BJ (cell line): Measurements from ENCODE around the gene RIPK4. TPM values are rescaled to one million over a fixed set of nuclear protein-coding genes. Genes with fewer than 3 reads are reported as not detected.

Experiments
- CTCF ChIA-PET: fragments of 350-600 bp; formaldehyde crosslinking; extraction: SDS; loops from one replicate; lab custom pipeline; 2021; ENCODE audit warnings: antibody characterized with exemption, inconsistent platforms; lab: Yijun Ruan, JAX
- POLR2A ChIA-PET: fragments of 300-600 bp; sonication (Branson Sonifier 250); formaldehyde crosslinking; extraction: SDS; loops from one replicate; lab custom pipeline; 2021; ENCODE audit warnings: antibody characterized with exemption; lab: Charles Lee
- DNase-seq: peaks from one replicate; pipeline ENCODE4 v3.0.0-alpha.2; 2011; ENCODE audit warnings: low read depth
- H3K27me3 ChIP-seq: 2 replicates; pipeline ENCODE4 v1.6.0; 2011; ENCODE audit warnings: low read length; ENCODE audit not compliant: control insufficient read depth, insufficient read depth
- H3K36me3 ChIP-seq: 2 replicates; pipeline ENCODE4 v1.5.1; 2011; ENCODE audit warnings: low read length; ENCODE audit not compliant: control insufficient read depth, insufficient read depth
- H3K4me3 ChIP-seq: 2 replicates; pipeline ENCODE4 v1.5.1; 2011; ENCODE audit warnings: low read depth, mild to moderate bottlenecking, control low read depth, low read length
- polyA plus RNA-seq: library from polyadenylated mRNA; depleted of rRNA; stranded (reverse); fragments of >200 nt; gene quantifications from 2 replicates; pipeline ENCODE4 v1.2.3, GENCODE V29; 2011
- TF ChIP-seq, protein P1 (sequence below): IDR thresholded peaks from 2 replicates; pipeline ENCODE4 v1.5.1; 2011; ENCODE audit warnings: low read depth, mild to moderate bottlenecking, control low read depth, inconsistent platforms, low read length, moderate library complexity; ENCODE audit not compliant: insufficient read depth

Gene RIPK4
- polyA plus RNA-seq, 1 experiment = 0.37 TPM

DNA sequence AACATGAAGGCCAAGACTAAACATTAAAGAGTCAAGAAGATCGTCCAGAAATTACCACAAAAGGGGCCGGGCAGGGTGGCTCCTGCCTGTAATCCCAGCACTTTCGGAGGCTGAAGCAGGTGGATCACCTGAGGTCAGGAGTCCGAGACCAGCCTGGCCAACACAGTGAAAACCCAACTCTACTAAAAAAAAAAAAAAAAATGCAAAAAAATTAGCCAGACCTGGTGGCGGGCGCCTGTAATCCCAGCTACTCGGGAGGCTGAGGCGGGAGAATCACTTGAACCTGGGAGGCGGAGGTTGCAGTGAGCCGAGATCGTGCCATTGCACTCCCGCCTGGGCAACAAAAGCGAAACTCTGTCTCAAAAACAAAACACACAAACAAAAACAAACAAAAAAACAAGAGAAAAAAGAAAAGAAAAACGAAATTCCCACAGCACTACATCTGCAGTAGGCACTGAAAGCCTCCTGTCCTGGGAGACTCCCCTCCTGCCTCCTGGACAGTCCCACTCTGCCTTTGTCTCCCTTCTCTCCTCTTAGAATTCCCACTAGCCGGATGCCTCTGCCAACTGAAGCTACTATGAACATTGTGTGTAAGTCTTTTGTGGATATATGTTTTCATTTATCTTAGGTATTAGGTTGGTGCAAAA lies 17.7 kb upstream of the RIPK4 start:
- Histone ChIP-seq H3K36me3 (no peaks in the 10 kb centered on the region), H3K4me3 (no peak overlapping the region), H3K27me3 (peaks cover 4% of the 10 kb centered on the region; the same call in 1 of the 2 replicates)
- TF ChIP-seq, protein P1, sequence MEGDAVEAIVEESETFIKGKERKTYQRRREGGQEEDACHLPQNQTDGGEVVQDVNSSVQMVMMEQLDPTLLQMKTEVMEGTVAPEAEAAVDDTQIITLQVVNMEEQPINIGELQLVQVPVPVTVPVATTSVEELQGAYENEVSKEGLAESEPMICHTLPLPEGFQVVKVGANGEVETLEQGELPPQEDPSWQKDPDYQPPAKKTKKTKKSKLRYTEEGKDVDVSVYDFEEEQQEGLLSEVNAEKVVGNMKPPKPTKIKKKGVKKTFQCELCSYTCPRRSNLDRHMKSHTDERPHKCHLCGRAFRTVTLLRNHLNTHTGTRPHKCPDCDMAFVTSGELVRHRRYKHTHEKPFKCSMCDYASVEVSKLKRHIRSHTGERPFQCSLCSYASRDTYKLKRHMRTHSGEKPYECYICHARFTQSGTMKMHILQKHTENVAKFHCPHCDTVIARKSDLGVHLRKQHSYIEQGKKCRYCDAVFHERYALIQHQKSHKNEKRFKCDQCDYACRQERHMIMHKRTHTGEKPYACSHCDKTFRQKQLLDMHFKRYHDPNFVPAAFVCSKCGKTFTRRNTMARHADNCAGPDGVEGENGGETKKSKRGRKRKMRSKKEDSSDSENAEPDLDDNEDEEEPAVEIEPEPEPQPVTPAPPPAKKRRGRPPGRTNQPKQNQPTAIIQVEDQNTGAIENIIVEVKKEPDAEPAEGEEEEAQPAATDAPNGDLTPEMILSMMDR = no peak
- ChIA-PET POLR2A (no interaction called here), CTCF (interaction anchor here (1.0 to 9.3 kb wide), 5 partner anchors 11 to 330 kb away, joined by 3 to 131 read pairs (median 3); no protein-coding TSS in a partner anchor)
- no peak for DNase-seq

DNA sequence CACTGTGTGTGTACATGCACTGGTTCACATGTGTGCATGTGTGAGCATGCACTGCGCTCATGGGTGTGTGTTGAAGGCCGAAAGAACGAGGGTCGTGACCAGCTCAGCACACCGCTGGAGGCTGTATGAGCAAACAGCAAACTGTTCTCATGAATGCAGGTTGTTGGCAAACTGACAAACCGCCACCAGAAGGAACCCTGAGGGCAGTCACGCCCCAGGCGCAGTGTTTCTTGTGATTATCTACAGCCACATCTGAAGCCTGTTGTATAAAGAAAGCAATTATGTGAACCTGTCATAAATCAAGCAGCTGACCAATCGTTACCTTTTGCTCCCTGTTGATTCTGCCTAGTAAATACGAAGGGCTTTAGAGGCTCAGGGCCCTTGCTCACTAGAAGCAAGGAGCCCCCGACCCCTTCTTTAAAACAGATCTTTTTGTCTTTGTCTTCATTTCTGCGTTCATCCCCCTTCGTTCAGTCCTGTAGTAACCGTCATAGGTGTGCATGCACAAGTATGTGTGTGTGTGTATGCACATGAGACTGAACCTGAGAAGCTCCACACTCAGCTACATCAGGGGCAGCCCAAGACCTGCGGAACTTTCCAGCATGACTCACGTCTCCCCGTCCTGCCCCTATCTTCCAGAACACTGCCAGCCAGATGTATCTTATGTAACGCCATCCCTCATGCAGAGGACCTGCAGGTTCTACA lies 16.8 kb upstream of the RIPK4 start:
- POLR2A ChIA-PET = no interaction called here
- Histone ChIP-seq H3K27me3 (peaks cover 4% of the 10 kb centered on the region), H3K4me3 (no peak overlapping the region), H3K36me3 (no peaks in the 10 kb centered on the region)
- TF ChIP-seq, protein P1 = no peak
- DNase-seq = peak; percentile 73
- CTCF ChIA-PET = interaction anchor here (1.0 to 9.3 kb wide), 3 partner anchors 11 to 331 kb away, joined by 3 to 131 read pairs (median 3); no protein-coding TSS in a partner anchor

- no peak for DNase-seq
- no peak overlapping the region for H3K4me3 ChIP-seq
- CTCF ChIA-PET = interaction anchor here (1.1 to 9.3 kb wide), 3 partner anchors 13 to 170 kb away, joined by 3 to 131 read pairs (median 3); no protein-coding TSS in a partner anchor
- POLR2A ChIA-PET = no interaction called here
- no peaks in the 10 kb centered on the region for H3K36me3 ChIP-seq
- TF ChIP-seq, protein P1 = no peak
- peaks cover 5% of the 10 kb centered on the region for H3K27me3 ChIP-seq
Measured at GRCh38 chr21:41781050-41781410, 14.2 kb upstream of the RIPK4 start.

DNA sequence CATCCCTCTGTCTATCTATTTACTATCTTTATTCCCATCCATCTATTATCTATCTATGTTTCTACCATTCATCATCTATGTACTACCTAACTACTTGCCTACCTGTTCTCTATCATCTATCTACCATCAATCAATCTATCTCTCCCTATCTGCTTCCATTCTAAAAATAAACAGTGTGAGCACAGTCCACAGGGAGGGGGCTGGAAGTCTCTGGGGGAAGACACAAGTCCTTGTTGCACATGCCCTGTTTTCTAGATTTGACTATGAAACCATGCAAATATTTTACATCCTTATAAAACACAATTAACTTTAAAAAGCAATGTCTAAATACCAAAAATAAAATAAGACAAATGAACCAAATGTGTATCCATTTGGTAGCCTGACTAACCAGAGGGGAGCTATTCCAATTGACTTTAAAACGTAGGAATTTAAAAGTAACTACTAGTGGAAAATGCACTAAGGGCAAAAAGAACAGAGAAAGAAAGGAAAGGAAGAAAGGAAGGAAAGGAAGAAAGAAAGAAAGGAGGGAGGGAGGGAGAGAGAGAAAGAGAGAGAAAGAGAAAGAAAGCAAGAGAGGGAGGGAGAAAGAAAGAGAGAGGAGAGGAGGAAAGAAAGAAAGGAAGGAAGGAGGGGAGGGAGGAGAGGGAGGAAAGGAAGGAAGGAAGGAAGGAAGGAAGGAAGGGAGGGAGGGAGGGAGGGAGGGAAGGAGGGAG lies 13.6 kb upstream of the RIPK4 start:
- no peaks in the 10 kb centered on the region for H3K36me3 ChIP-seq
- TF ChIP-seq, protein P1 = no peak
- peaks cover 5% of the 10 kb centered on the region for H3K27me3 ChIP-seq
- DNase-seq = no peak
- ChIA-PET CTCF (interaction anchor here (1.1 to 9.3 kb wide), 3 partner anchors 12 to 170 kb away, joined by 3 to 131 read pairs (median 3); no protein-coding TSS in a partner anchor), POLR2A (no interaction called here)
- no peak overlapping the region for H3K4me3 ChIP-seq

DNA sequence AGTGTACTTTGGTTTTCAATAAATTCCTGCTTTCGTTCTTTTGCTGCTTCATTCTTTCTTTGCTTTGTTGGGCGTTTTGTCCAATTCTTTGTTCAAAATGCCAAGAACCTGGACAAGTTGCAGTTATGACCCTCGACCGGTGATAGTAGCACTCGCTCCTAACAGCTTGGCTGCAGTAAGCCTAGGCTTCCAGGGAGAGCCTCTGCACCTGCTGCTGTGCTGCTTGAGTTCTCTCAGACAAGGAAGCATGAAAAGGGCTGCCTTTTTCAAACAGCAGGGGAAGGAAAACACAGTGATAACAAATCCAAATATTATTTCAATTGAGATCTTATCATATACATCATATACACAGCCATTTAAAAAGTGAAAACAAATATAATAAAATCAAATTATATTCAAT lies 12.8 kb upstream of the RIPK4 start:
- TF ChIP-seq, protein P1 = no peak
- Histone ChIP-seq H3K36me3 (no peaks in the 10 kb centered on the region), H3K27me3 (peaks cover 5% of the 10 kb centered on the region), H3K4me3 (no peak overlapping the region)
- ChIA-PET POLR2A (no interaction called here), CTCF (interaction anchor here (9.3 kb wide), 1 partner anchor 169 kb away, joined by 131 read pairs; no protein-coding TSS in a partner anchor)
- DNase-seq = no peak
